Smooth muscle cell (in vitro differentiated cells): ENCODE results near the gene SWT1. TPM values are rescaled to one million over a fixed set of nuclear protein-coding genes. Genes with fewer than 3 reads are reported as not detected.
A peak's percentile ranks its signal among the peaks of the same experiment; 100 is the strongest.
"Not testable (repeated sequence)": the region's sequence is repeated elsewhere in the genome, so short reads cannot be mapped to it uniquely, and the experiment has no call there.

Source experiments
- DNase-seq: peaks from one replicate; lab custom pipeline; 2025; ENCODE audit not compliant: unreplicated experiment; lab: John Stamatoyannopoulos, UW
- H2AFZ ChIP-seq: fragments of 200-600 bp; sonication (generic); 2 replicates; pipeline ENCODE4 v1.6.0; 2016; ENCODE audit warnings: antibody characterized with exemption, low read depth, mild to moderate bottlenecking
- H3F3A ChIP-seq: fragments of 200-600 bp; sonication (generic); 2 replicates; pipeline ENCODE4 v1.6.0; 2017; ENCODE audit warnings: antibody characterized with exemption, low read depth
- H3K27ac ChIP-seq: fragments of 200-600 bp; sonication (generic); 2 replicates; pipeline ENCODE4 v1.5.1; 2016; ENCODE audit warnings: low read depth, mild to moderate bottlenecking
- H3K27me3 ChIP-seq: fragments of 200-600 bp; sonication (generic); 2 replicates; pipeline ENCODE4 v1.6.1; 2016; ENCODE audit warnings: low read depth, mild to moderate bottlenecking
- H3K36me3 ChIP-seq: fragments of 200-600 bp; sonication (generic); 2 replicates; pipeline ENCODE4 v1.5.1; 2016; ENCODE audit warnings: low read depth
- H3K4me1 ChIP-seq: fragments of 200-600 bp; sonication (generic); 2 replicates; pipeline ENCODE4 v1.5.1; 2016; ENCODE audit warnings: low read depth
- H3K4me2 ChIP-seq: fragments of 200-600 bp; sonication (generic); 2 replicates; pipeline ENCODE4 v1.6.0; 2016; ENCODE audit warnings: mild to moderate bottlenecking
- H3K4me3 ChIP-seq: fragments of 200-600 bp; sonication (generic); 2 replicates; pipeline ENCODE4 v1.5.1; 2016; ENCODE audit warnings: mild to moderate bottlenecking
- H3K79me2 ChIP-seq: fragments of 200-600 bp; sonication (generic); 2 replicates; pipeline ENCODE4 v1.6.0; 2016; ENCODE audit warnings: low read depth, mild to moderate bottlenecking
- H3K9ac ChIP-seq: fragments of 200-600 bp; sonication (generic); 2 replicates; pipeline ENCODE4 v1.6.0; 2016; ENCODE audit warnings: low read depth
- H3K9me3 ChIP-seq: fragments of 200-600 bp; sonication (generic); replicated peaks from 2 replicates; pipeline ENCODE4 v1.5.1; 2016; ENCODE audit warnings: low read depth
- H4K20me1 ChIP-seq: fragments of 200-600 bp; sonication (generic); 2 replicates; pipeline ENCODE4 v1.6.0; 2016; ENCODE audit warnings: low read depth
- CTCF ChIP-seq: fragments of 200-600 bp; sonication (generic); IDR thresholded peaks from 2 replicates; pipeline ENCODE4 v1.5.1; 2017; ENCODE audit warnings: borderline replicate concordance, mild to moderate bottlenecking, antibody characterized with exemption; ENCODE audit not compliant: insufficient read depth, poor library complexity, severe bottlenecking
- WGBS: methylation state at CpG from one replicate; pipeline ENCODE4 v1.1.7; 2016; ENCODE audit warnings: low lambda C conversion rate; 5-methylcytosine and 5-hydroxymethylcytosine counted together
- polyA plus RNA-seq: library from polyadenylated mRNA; unstranded; fragments of >200 nt; fragmentation: Nextera tagmentation; extraction: Ambion mirVana; gene quantifications from 2 replicates; pipeline ENCODE4 v1.2.1, GENCODE V29; 2016
- total RNA-seq: library from RNA; depleted of rRNA; stranded (reverse); fragments of >200 nt; gene quantifications from 2 replicates; pipeline ENCODE4 v1.2.3, GENCODE V29; 2014

Gene SWT1
- total and polyA plus RNA-seq, 2 experiments from 2014 or later, result 1.7 to 11.2 TPM

GRCh38 chr1:185162491-185162890 lies 5.5 kb downstream of the SWT1 start:
- no peak for TF ChIP-seq CTCF
- Histone ChIP-seq H3K9ac (no peak overlapping the region), H3K79me2 (peaks cover 6% of the 10 kb centered on the region), H3K4me2 (no peak overlapping the region), H4K20me1 (no peaks in the 10 kb centered on the region), H3K36me3 (no peaks in the 10 kb centered on the region), H3K9me3 (no peaks in the 10 kb centered on the region), H2AFZ (no peak overlapping the region), H3K4me1 (peaks cover 5% of the 10 kb centered on the region), H3F3A (no peaks in the 10 kb centered on the region), H3K4me3 (no peak overlapping the region), H3K27ac (no peak overlapping the region), H3K27me3 (no peaks in the 10 kb centered on the region)
- WGBS, result 95% methylated on average over 4 of the region's 4 CpGs
- no peak for DNase-seq

- Histone ChIP-seq H2AFZ (no peak overlapping the region), H3K27me3 (no peaks in the 10 kb centered on the region), H3K79me2 (no peaks in the 10 kb centered on the region), H3K27ac (no peak overlapping the region), H3K4me1 (no peaks in the 10 kb centered on the region), H3K9me3 (no peaks in the 10 kb centered on the region), H3K4me2 (no peak overlapping the region), H3K9ac (no peak overlapping the region), H3K4me3 (no peak overlapping the region), H4K20me1 (no peaks in the 10 kb centered on the region), H3F3A (no peaks in the 10 kb centered on the region), H3K36me3 (no peaks in the 10 kb centered on the region)
- no peak for DNase-seq
- no peak for TF ChIP-seq CTCF
- WGBS, result 90% methylated on average over 1 of the region's 1 CpG
These were observed 9.1 kb downstream of the SWT1 start for GRCh38 chr1:185166106-185166505.

- no peaks in the 10 kb centered on the region for H3K36me3 ChIP-seq
- H3F3A ChIP-seq, result peaks cover 1% of the 10 kb centered on the region
- WGBS, result 25% methylated on average over 5 of the region's 5 CpGs
- no peaks in the 10 kb centered on the region for H3K27me3 ChIP-seq
- no peaks in the 10 kb centered on the region for H3K4me1 ChIP-seq
- H3K79me2 ChIP-seq, result no peaks in the 10 kb centered on the region
- H3K4me2 ChIP-seq, result peak overlapping the region; percentile 65
- H3K9me3 ChIP-seq, result no peaks in the 10 kb centered on the region
- no peaks in the 10 kb centered on the region for H4K20me1 ChIP-seq
- no peak overlapping the region for H3K4me3 ChIP-seq
- H3K9ac ChIP-seq, result no peak overlapping the region
- no peak for DNase-seq
- no peak overlapping the region for H3K27ac ChIP-seq
- TF ChIP-seq CTCF, result peak; percentile 74
- peak overlapping the region; percentile 19 for H2AFZ ChIP-seq
These were observed 13.4 kb downstream of the SWT1 start for GRCh38 chr1:185170291-185170848.

GRCh38 chr1:185193756-185194155 lies 36.8 kb downstream of the SWT1 start:
- 94% methylated on average over 1 of the region's 1 CpG for WGBS
- Histone ChIP-seq H3K9ac (no peak overlapping the region), H3K36me3 (peaks cover 8% of the 10 kb centered on the region), H3K27ac (no peak overlapping the region), H3F3A (no peaks in the 10 kb centered on the region), H4K20me1 (no peaks in the 10 kb centered on the region), H3K9me3 (no peaks in the 10 kb centered on the region), H3K4me1 (no peaks in the 10 kb centered on the region), H3K79me2 (no peaks in the 10 kb centered on the region), H2AFZ (no peak overlapping the region), H3K27me3 (no peaks in the 10 kb centered on the region), H3K4me2 (no peak overlapping the region), H3K4me3 (no peak overlapping the region)
- DNase-seq, result no peak
- TF ChIP-seq CTCF, result no peak

GRCh38 chr1:185198712-185199111 lies 41.7 kb downstream of the SWT1 start:
- not testable (repeated sequence) for H3K4me3 ChIP-seq, DNase-seq, H3K27me3 ChIP-seq, H3K9me3 ChIP-seq, H2AFZ ChIP-seq, H3K27ac ChIP-seq, H3F3A ChIP-seq, H3K4me1 ChIP-seq, H3K4me2 ChIP-seq, H4K20me1 ChIP-seq, H3K79me2 ChIP-seq, H3K36me3 ChIP-seq, H3K9ac ChIP-seq
- WGBS, result 93% methylated on average over 4 of the region's 4 CpGs
